NCI-H2029 (cell line): ENCODE data around the gene HMHB1.

Source experiments
- DNase-seq: peaks from one replicate; lab custom pipeline; 2025; lab: John Stamatoyannopoulos, UW

Gene HMHB1

GRCh38 chr5:143812085-143812705, at the start of gene HMHB1:
Gene HMHB1, plus strand, starts transcription at chr5:143812161.
- no peak for DNase-seq

- no peak for DNase-seq
These were observed 49.2 kb upstream of the HMHB1 start for GRCh38 chr5:143762636-143763220.

GRCh38 chr5:143767162-143767561, 44.8 kb upstream of the HMHB1 start:
- no peak for DNase-seq

GRCh38 chr5:143769026-143769786, 42.8 kb upstream of the HMHB1 start:
- no peak for DNase-seq

- DNase-seq, result no peak
These were observed 41.5 kb upstream of the HMHB1 start for GRCh38 chr5:143770450-143770849.

- DNase-seq, result no peak
These were observed 40.8 kb upstream of the HMHB1 start for GRCh38 chr5:143771189-143771588.

GRCh38 chr5:143771602-143772001, 40.4 kb upstream of the HMHB1 start:
- DNase-seq, result no peak

- no peak for DNase-seq
These were observed 39.3 kb upstream of the HMHB1 start for GRCh38 chr5:143772621-143773020.

- DNase-seq, result no peak
These were observed 36.7 kb upstream of the HMHB1 start for GRCh38 chr5:143775258-143775657.

- no peak for DNase-seq
These were observed 35.0 kb upstream of the HMHB1 start for GRCh38 chr5:143776951-143777350.

GRCh38 chr5:143779506-143779905, 32.5 kb upstream of the HMHB1 start:
- no peak for DNase-seq

- DNase-seq, result no peak
These were observed 29.9 kb upstream of the HMHB1 start for GRCh38 chr5:143781993-143782520.

- DNase-seq, result no peak
These were observed 29.2 kb upstream of the HMHB1 start for GRCh38 chr5:143782588-143783386.

- no peak for DNase-seq
These were observed 23.6 kb upstream of the HMHB1 start for GRCh38 chr5:143788401-143788800.

GRCh38 chr5:143790457-143791112, 21.4 kb upstream of the HMHB1 start:
- DNase-seq, result no peak

- DNase-seq, result no peak
These were observed 19.9 kb upstream of the HMHB1 start for GRCh38 chr5:143791848-143792731.

- no peak for DNase-seq
These were observed 18.7 kb upstream of the HMHB1 start for GRCh38 chr5:143793249-143793648.

GRCh38 chr5:143796125-143796524, 15.8 kb upstream of the HMHB1 start:
- no peak for DNase-seq

- no peak for DNase-seq
These were observed 15.2 kb upstream of the HMHB1 start for GRCh38 chr5:143796753-143797152.

GRCh38 chr5:143800715-143801114, 11.2 kb upstream of the HMHB1 start:
- no peak for DNase-seq
